ENCODE measurements around the gene WBP2. TPM values are rescaled to one million over a fixed set of nuclear protein-coding genes. Genes with fewer than 3 reads are reported as not detected.

Gene WBP2
- total and polyA plus RNA-seq, 2 of the 8 experiments (the other 6 are each of a cell fraction or from before 2014, with no cell fraction given): 48.2 to 71.2 TPM

DNA sequence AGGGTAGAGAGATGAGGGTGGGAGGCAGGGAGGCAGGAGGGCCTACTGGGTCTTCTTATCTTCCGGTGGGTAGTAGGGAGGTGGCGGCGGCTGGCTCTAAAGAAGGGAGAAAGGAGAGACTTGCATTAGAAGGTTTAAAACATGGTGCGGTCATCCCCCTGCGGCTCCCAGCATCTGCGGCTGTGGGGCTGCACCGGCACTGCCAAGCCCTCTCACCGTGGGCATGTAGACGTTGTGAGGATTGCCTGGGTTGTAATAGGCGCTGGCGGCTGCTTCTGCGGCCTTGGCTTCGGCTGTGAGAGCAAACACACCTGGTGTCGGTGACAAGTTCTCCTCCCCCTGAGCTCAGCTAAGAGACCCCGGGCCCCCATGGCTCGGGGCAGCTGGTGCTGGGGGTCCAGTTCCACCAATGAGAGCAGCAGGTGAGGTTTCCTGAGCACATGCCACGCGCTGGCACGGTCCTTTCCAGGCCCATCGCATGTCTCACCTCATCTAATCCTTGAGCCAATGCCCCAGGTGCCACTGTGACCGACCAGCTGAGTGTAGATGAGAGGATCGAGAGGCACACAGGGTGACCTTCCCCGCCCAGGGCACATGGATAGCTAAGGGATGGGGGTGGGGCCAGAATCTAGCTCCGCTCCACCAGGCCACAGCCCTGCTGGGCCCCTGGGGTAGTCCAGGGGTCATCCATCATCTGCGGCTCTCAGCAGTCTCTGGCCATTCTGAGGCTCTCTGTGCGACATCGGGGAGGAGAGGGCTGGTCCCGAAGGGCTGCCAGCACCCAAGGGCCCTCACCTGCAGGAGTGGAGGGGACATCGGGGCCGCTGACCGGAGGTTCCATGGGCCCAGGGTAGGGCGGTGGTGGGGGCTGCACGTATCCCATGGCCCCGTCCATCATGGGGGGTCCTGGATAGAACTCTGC is 8.2 kb downstream of the WBP2 start:
- no peak overlapping the region for H3K23ac ChIP-seq (ENCODE audit: insufficient read length)
- H2AK5ac ChIP-seq (ENCODE audit: low read depth, low read length): no peak overlapping the region
- CTCF ChIA-PET (ENCODE audit: partially characterized antibody): interaction anchor here (0.7 to 27.2 kb wide), 19 partner anchors 12 to 164 kb away, joined by 3 to 563 read pairs (median 5); partner anchors contain the start of genes MRPL38, UNK and WBP2
- no peak for TF ChIP-seq YY1 (IDR thresholded peaks at IDR 0.05; ENCODE audit: low read depth, low read length)
- TF ChIP-seq CBX5 (IDR thresholded peaks at IDR 0.05; ENCODE audit: low read depth, low read length): no peak
- TF ChIP-seq, protein P1, sequence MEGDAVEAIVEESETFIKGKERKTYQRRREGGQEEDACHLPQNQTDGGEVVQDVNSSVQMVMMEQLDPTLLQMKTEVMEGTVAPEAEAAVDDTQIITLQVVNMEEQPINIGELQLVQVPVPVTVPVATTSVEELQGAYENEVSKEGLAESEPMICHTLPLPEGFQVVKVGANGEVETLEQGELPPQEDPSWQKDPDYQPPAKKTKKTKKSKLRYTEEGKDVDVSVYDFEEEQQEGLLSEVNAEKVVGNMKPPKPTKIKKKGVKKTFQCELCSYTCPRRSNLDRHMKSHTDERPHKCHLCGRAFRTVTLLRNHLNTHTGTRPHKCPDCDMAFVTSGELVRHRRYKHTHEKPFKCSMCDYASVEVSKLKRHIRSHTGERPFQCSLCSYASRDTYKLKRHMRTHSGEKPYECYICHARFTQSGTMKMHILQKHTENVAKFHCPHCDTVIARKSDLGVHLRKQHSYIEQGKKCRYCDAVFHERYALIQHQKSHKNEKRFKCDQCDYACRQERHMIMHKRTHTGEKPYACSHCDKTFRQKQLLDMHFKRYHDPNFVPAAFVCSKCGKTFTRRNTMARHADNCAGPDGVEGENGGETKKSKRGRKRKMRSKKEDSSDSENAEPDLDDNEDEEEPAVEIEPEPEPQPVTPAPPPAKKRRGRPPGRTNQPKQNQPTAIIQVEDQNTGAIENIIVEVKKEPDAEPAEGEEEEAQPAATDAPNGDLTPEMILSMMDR (IDR thresholded peaks at IDR 0.05; ENCODE audit: control extremely low read depth in 1 of 3, insufficient read depth in 1 of 3, low read depth in 1 of 3, low read length in 3 of 3): no peak
- TF ChIP-seq GABPA (IDR thresholded peaks at IDR 0.05; ENCODE audit: borderline replicate concordance, insufficient read depth, low read length): no peak
- H3K9ac ChIP-seq (replicated peaks in 1 of 4; ENCODE audit: extremely low read depth in 1 of 4, low read depth in 3 of 4, low read length in 3 of 4): no peak overlapping the region
- no peak overlapping the region for H3K4me2 ChIP-seq (ENCODE audit: insufficient read depth in 1 of 2, low read depth in 2 of 2, low read length in 2 of 2)
- no peak overlapping the region for H3K18ac ChIP-seq (ENCODE audit: extremely low read depth, low read length)
- no peak overlapping the region for H3K27ac ChIP-seq (ENCODE audit: low read depth, low read length)
- no peak overlapping the region for H2BK20ac ChIP-seq (ENCODE audit: low read length)
- H3K4ac ChIP-seq (replicated peaks; ENCODE audit: insufficient read length, low read depth, low read length): no peak overlapping the region
- no peak overlapping the region for H3K56ac ChIP-seq (replicated peaks; ENCODE audit: insufficient read length, low read depth, low read length)
- H3K23me2 ChIP-seq (ENCODE audit: low read depth, low read length): no peaks in the 10 kb centered on the region
- H3K4me3 ChIP-seq (ENCODE audit: extremely low read depth in 1 of 4, insufficient read depth in 2 of 4, low read depth in 3 of 4, low read length in 4 of 4): no peak overlapping the region
- H4K20me1 ChIP-seq (replicated peaks in 1 of 2; ENCODE audit: control insufficient read depth in 1 of 2, insufficient read depth in 2 of 2, low read length in 2 of 2): peaks cover 4 to 5% of the 10 kb centered on the region in 2 experiments
- H2BK15ac ChIP-seq (ENCODE audit: low read length): no peak overlapping the region
- H3K79me2 ChIP-seq (ENCODE audit: control insufficient read depth in 1 of 2, insufficient read depth in 2 of 2, low read length in 2 of 2): no peaks in the 10 kb centered on the region
- no peak overlapping the region for H4K91ac ChIP-seq (replicated peaks; ENCODE audit: insufficient read length, low read length)
- POLR2A ChIA-PET (ENCODE audit: partially characterized antibody): interaction anchor here (0.5 to 4.3 kb wide), 9 partner anchors 8 to 1133 kb away, joined by 3 to 36 read pairs (median 8); partner anchors contain the start of gene WBP2
- H3K27me3 ChIP-seq (replicated peaks in 1 of 4; ENCODE audit: control insufficient read depth in 3 of 4, extremely low read depth in 1 of 4, insufficient read depth in 3 of 4, low read length in 3 of 4): no peaks in the 10 kb centered on the region
- WGBS, 2 experiments (ENCODE audit: extremely low coverage in 1 of 2, insufficient coverage in 1 of 2, insufficient read length in 1 of 2, insufficient replicate concordance in 2 of 2, low coverage in 1 of 2, low lambda C conversion rate in 2 of 2, missing lambda C conversion rate in 1 of 2): 96% methylated on average over 32 of the region's 34 CpGs; no CpG with 5 or more reads in 1 of the 2 experiments
- H4K5ac ChIP-seq (ENCODE audit: insufficient read length, low read depth, low read length): no peak overlapping the region
- H3K79me1 ChIP-seq (ENCODE audit: low read depth, low read length): no peaks in the 10 kb centered on the region
- no peak overlapping the region for H2AFZ ChIP-seq (ENCODE audit: low read length)
- no peak overlapping the region for H2BK12ac ChIP-seq (ENCODE audit: low read depth, low read length)
- H3K4me1 ChIP-seq (replicated peaks in 1 of 4; ENCODE audit: control insufficient read depth in 3 of 4, insufficient read depth in 4 of 4, low read length in 3 of 4): peaks cover 0 to 8% (median 6%) of the 10 kb centered on the region in 4 experiments; a peak in 4 of 7 replicates
- FAIRE-seq (no peak), DNase-seq (ENCODE audit: low read depth in 1 of 2, low spot score in 2 of 2) (no peak)
- H3K14ac ChIP-seq (ENCODE audit: insufficient read length): no peak overlapping the region
- H2BK5ac ChIP-seq (ENCODE audit: low read depth, low read length): no peak overlapping the region
- no peak overlapping the region for H2BK120ac ChIP-seq (replicated peaks; ENCODE audit: low read depth, low read length)
- H4K8ac ChIP-seq (ENCODE audit: extremely low read depth, insufficient read depth, low read length): no peak overlapping the region; the same call in 1 of the 2 replicates
- no peaks in the 10 kb centered on the region for H3K9me3 ChIP-seq (ENCODE audit: insufficient read depth in 2 of 2, low read depth in 1 of 2, low read length in 1 of 2)
- peaks cover 7 to 36% (median 28%) of the 10 kb centered on the region in 4 experiments for H3K36me3 ChIP-seq (ENCODE audit: control insufficient read depth in 2 of 4, insufficient read depth in 4 of 4, low read length in 3 of 4)
